NB4 (cell line): ENCODE measurements around the gene ALOX5.

Experiments used
- POLR2A ChIP-seq: IDR thresholded peaks from 2 replicates; pipeline ENCODE4 v1.6.1; 2011; ENCODE audit warnings: mild to moderate bottlenecking; ENCODE audit not compliant: insufficient read length; ENCODE audit errors: extremely low read depth
- TF ChIP-seq, protein P1 (sequence below): IDR thresholded peaks from one replicate; pipeline ENCODE4 v1.5.1; 2012; ENCODE audit warnings: low read depth, low read length

DNA sequence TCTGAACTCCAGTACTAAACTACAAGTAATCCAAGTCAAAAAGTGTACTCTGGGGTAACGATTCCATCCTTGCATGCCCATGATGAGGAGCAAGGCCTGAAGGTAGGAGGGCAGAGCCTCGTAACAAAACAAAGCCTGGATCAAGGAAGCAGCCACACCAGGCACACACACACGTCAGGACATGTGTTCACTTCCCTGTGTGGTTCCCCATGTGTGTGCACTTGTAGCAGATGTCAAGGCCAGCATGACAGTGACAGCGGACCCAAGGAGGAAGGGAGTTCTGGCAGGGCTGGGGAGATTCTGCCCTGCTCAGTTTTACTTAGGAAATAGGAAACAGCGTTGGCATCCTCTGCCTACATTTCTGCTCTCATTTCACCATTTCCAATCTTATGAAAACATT, 92.8 kb downstream of the ALOX5 start:
- TF ChIP-seq, protein P1, sequence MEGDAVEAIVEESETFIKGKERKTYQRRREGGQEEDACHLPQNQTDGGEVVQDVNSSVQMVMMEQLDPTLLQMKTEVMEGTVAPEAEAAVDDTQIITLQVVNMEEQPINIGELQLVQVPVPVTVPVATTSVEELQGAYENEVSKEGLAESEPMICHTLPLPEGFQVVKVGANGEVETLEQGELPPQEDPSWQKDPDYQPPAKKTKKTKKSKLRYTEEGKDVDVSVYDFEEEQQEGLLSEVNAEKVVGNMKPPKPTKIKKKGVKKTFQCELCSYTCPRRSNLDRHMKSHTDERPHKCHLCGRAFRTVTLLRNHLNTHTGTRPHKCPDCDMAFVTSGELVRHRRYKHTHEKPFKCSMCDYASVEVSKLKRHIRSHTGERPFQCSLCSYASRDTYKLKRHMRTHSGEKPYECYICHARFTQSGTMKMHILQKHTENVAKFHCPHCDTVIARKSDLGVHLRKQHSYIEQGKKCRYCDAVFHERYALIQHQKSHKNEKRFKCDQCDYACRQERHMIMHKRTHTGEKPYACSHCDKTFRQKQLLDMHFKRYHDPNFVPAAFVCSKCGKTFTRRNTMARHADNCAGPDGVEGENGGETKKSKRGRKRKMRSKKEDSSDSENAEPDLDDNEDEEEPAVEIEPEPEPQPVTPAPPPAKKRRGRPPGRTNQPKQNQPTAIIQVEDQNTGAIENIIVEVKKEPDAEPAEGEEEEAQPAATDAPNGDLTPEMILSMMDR: no peak
- TF ChIP-seq POLR2A: no peak
